Transverse colon (tissue), 3 donors: ENCODE measurements around the gene CALML4.

ENCODE experiments used
- POLR2A ChIP-seq: fragments of 450-650 bp; IDR thresholded peaks from one replicate; pipeline ENCODE4 v1.6.1; 2016; ENCODE audit warnings: antibody characterized with exemption, mild to moderate bottlenecking, moderate library complexity
- POLR2AphosphoS5 ChIP-seq, 3 donors: sonication (generic); formaldehyde crosslinking; IDR thresholded peaks; one replicate each; pipeline ENCODE4 v1.6.1; 2016; ENCODE audit warnings: antibody characterized with exemption in 3 of 3

GRCh38 chr15:68218847-68219798, 14.0 kb upstream of the CALML4 start:
- TF ChIP-seq POLR2A (no peak), POLR2AphosphoS5 (IDR thresholded peaks at IDR 0.05) (no peak)
